Germinal center (tissue), 1 donor: Measurements from ENCODE around the gene DLG3.

Source experiments
- DNase-seq: peaks from one replicate; pipeline ENCODE4 v3.0.0; 2012; ENCODE audit warnings: mixed read lengths, low spot score

Gene DLG3

GRCh38 chrX:70525733-70526132 is 81.1 kb downstream of the DLG3 start:
- no peak for DNase-seq

GRCh38 chrX:70527053-70527452 is 82.4 kb downstream of the DLG3 start:
- no peak for DNase-seq

- DNase-seq: no peak
Observed at GRCh38 chrX:70527610-70528345, 83.1 kb downstream of the DLG3 start.

GRCh38 chrX:70535198-70535597 is 90.6 kb downstream of the DLG3 start:
- DNase-seq: no peak

GRCh38 chrX:70549429-70549828 is 104.8 kb downstream of the DLG3 start:
- DNase-seq: no peak

- DNase-seq: no peak
Observed at GRCh38 chrX:70552130-70552704, 107.6 kb downstream of the DLG3 start.

- no peak for DNase-seq
Observed at GRCh38 chrX:70553516-70553915, 108.9 kb downstream of the DLG3 start.

GRCh38 chrX:70554081-70554480 is 109.4 kb downstream of the DLG3 start:
- no peak for DNase-seq

GRCh38 chrX:70554523-70554922 is 109.9 kb downstream of the DLG3 start:
- DNase-seq: no peak

GRCh38 chrX:70554948-70555347 is 110.3 kb downstream of the DLG3 start:
- no peak for DNase-seq
